Pons (tissue), 1 donor: ENCODE results near the gene ENOX1.

Experiments
- DNase-seq: peaks from one replicate; pipeline ENCODE4 v3.0.0-alpha.2; 2016; ENCODE audit warnings: low spot score

The ENOX1 gene

GRCh38 chr13:43669964-43670363 is 116.8 kb downstream of the ENOX1 start:
- DNase-seq = peak; percentile 17

- no peak for DNase-seq
These were observed 117.7 kb downstream of the ENOX1 start for GRCh38 chr13:43669101-43669500.

GRCh38 chr13:43666403-43666802 is 120.4 kb downstream of the ENOX1 start:
- no peak for DNase-seq

- DNase-seq = no peak
These were observed 121.4 kb downstream of the ENOX1 start for GRCh38 chr13:43665388-43665787.

GRCh38 chr13:43664700-43665191 is 122.0 kb downstream of the ENOX1 start:
- DNase-seq = no peak

- no peak for DNase-seq
These were observed 123.2 kb downstream of the ENOX1 start for GRCh38 chr13:43663474-43664090.

GRCh38 chr13:43662976-43663375 is 123.8 kb downstream of the ENOX1 start:
- DNase-seq = no peak

GRCh38 chr13:43661161-43661830 is 125.5 kb downstream of the ENOX1 start:
- DNase-seq = no peak

- no peak for DNase-seq
These were observed 129.3 kb downstream of the ENOX1 start for GRCh38 chr13:43657485-43657884.

- no peak for DNase-seq
These were observed 132.8 kb downstream of the ENOX1 start for GRCh38 chr13:43653980-43654379.

- DNase-seq = no peak
These were observed 133.4 kb downstream of the ENOX1 start for GRCh38 chr13:43653395-43653794.

- DNase-seq = no peak
These were observed 134.0 kb downstream of the ENOX1 start for GRCh38 chr13:43652760-43653159.

- DNase-seq = no peak
These were observed 135.9 kb downstream of the ENOX1 start for GRCh38 chr13:43650882-43651281.

GRCh38 chr13:43648733-43649132 is 138.0 kb downstream of the ENOX1 start:
- no peak for DNase-seq

- no peak for DNase-seq
These were observed 139.3 kb downstream of the ENOX1 start for GRCh38 chr13:43647471-43647870.

GRCh38 chr13:43640476-43640875 is 146.3 kb downstream of the ENOX1 start:
- no peak for DNase-seq

- no peak for DNase-seq
These were observed 155.7 kb downstream of the ENOX1 start for GRCh38 chr13:43631106-43631505.

- DNase-seq = no peak
These were observed 156.9 kb downstream of the ENOX1 start for GRCh38 chr13:43629691-43630480.

GRCh38 chr13:43626994-43627393 is 159.8 kb downstream of the ENOX1 start:
- no peak for DNase-seq

- no peak for DNase-seq
These were observed 172.7 kb downstream of the ENOX1 start for GRCh38 chr13:43614063-43614462.

- no peak for DNase-seq
These were observed 175.2 kb downstream of the ENOX1 start for GRCh38 chr13:43611281-43612273.
